ENCODE measurements around the gene SCN4B.

DNA sequence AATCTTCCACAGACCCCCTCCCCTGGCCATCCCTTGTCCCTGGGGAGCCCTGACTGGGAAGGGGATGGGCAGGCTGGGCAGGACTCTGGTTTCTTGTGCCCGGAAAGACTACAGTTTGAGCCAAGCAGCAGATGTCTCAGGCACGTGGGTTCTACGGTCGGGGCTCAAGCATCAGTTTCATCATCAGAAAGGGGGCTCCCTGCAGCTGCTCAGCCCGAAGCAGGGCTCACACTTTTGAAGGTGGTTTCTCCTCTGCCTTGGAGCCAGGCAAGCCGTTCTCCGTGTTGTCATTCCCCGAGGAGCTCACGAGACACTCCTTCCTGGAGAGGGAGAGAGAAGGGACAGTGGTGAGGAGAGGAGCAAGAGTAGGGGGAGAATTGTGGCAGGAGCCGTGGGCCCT, 15.8 kb downstream of the SCN4B start:
- TF ChIP-seq EZH2 (IDR thresholded peaks at IDR 0.05) (no peak), POLR2AphosphoS5 (IDR thresholded peaks at IDR 0.05; ENCODE audit: borderline replicate concordance, low read depth, low read length) (no peak)
